HG03457 (cell line): ENCODE results near the gene FNTB.
A peak's percentile ranks its signal among the peaks of the same experiment; 100 is the strongest.
"Not testable (repeated sequence)": the region's sequence is repeated elsewhere in the genome, so short reads cannot be mapped to it uniquely, and the experiment has no call there.

ENCODE experiments used
- ATAC-seq: cut with Tn5 transposase; IDR thresholded peaks from one replicate; pipeline ENCODE4 v1.9.1; 2021; ENCODE audit warnings: moderate number of reproducible peaks; ENCODE audit not compliant: unreplicated experiment

The FNTB gene

DNA sequence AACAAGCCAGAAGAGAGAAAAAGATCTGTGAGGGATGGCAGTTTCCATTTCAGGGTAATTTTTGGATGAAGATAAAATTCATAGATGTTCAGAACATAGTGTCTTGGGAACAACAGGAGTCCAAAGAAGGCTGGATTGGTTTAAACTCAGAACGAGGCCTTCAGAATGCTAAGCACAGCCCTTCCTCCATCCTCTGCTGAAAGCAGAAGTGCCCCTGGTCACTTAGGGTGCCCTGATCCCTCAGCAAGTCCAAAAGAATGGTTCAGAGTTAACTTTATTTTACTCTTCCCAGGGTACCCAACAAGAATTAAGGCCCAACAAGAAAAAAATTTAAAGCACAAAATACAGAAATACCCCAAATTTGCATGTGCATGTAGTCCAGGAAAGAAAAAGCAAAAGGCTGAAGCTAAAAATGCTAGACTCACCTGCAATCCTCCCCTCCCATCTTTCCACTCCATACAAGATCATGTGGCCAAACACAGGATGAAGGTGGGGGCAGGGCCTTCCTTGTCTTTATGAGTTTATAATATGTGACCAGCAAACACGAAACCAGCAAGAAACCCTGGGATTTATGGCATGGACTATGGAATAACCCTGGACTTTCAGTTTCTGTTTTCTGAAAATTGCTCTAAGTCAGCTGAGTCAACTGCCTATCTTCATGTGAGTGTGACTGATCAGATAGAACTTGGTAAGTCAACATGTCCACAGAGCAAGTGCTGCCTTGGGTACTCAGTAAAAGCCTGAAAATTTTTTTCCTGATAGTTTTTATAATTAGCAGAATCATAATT is 94.5 kb downstream of the FNTB start:
- no peak for ATAC-seq

GRCh38 chr14:65082930-65083329 is 96.2 kb downstream of the FNTB start:
- no peak for ATAC-seq

GRCh38 chr14:65084554-65085505 is 98.1 kb downstream of the FNTB start:
- no peak for ATAC-seq

DNA sequence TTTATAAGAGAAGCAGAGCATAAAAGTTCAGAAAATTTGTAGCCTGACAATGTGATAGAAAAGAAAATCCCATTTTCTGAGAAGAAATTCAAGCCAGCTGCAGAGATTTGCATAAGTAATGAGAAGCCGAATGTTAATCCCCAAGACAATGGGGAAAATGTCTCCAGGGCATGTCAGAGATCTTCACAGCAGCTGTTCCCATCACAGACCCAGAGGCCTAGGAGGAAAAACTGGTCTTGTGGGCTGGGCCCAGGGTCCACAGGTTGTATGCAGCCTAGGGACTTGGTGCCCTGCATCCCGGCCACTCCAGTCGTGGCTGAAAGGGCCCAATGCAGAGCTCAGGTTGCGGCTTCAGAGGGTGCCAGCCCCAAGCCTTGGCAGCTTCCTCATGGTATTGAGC is 100.0 kb downstream of the FNTB start:
- ATAC-seq, result not testable (repeated sequence)

DNA sequence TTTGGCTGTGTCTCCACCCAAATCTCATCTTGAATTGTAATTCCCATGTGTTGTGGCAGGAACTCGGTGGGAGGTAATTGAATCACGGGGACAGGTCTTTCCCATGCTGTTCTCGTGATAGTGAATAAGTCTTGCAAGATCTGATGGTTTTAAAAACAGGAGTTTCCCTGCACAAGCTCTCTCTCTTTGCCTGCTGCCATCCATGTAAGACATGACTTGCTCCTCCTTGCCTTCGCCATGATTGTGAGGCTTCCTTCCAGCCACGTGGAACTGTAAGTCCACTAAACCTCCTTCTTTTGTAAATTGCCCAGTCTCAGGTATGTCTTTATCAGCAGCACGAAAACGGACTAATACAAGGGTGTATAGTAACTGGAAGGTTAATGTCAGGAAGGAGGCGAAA is 101.1 kb downstream of the FNTB start:
- ATAC-seq, result not testable (repeated sequence)

- ATAC-seq, result no peak
Observed at GRCh38 chr14:65092349-65092748, 105.7 kb downstream of the FNTB start.

DNA sequence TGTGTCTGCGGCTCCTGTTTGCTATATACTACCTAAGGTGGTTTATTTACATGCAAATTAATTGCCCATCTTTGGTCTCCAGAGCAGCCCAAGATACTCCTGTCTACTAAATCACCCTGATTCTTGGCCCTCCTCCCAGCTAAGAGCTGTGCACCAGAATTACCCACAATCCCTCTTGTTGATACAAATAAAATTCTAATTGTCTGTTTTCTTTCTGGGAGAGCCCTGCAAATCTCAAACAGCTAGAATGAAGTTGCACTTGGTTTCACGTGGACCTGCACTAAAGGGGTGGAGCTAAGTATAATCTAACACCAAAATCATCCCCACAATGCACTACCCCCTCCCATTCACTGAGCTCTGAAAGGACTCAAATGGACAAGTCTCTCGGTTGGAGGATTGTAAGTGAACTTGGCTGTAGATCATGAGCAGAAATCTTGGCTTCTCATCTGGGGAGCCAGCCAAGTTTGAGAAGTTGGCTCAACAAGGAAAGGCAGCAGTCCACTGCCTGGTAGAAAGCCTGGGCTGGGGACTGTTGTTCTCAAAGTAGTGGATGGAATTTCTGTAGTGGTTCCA is 109.0 kb downstream of the FNTB start:
- ATAC-seq, result no peak

DNA sequence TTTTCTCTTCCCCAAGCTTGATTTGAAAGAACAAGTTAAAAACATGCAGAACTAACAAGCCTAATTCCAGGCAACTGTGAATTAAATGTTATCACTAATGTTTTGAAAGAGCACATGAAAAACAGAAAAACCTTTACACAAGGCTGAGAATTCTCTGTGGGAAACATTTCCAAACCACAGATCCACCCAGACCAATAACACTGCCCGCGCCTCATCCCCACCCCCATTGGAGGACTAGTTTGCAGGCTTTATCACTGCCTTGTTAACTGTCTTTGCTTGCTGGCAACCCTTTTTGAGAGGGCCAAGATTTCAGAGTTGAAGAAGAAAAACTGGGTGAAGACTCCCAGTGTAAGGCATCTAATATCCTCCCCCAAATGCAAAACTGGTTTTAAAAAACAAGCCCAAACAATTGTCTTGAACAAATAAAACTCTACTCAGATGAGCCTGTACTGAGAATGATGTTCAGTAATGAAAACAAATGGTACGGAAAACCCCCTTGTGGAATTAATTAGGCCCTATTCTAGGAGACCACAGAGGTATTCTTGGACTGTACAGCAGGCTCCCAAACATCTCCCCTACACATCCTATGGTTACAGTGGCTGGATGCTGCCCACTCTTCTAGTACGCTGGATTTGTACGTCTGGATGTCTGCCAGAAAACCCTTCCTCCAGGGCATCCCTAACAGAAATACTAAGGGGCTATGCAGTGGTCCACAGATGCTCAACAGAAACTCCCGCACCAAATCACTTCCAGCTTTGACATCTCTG is 109.8 kb downstream of the FNTB start:
- no peak for ATAC-seq

DNA sequence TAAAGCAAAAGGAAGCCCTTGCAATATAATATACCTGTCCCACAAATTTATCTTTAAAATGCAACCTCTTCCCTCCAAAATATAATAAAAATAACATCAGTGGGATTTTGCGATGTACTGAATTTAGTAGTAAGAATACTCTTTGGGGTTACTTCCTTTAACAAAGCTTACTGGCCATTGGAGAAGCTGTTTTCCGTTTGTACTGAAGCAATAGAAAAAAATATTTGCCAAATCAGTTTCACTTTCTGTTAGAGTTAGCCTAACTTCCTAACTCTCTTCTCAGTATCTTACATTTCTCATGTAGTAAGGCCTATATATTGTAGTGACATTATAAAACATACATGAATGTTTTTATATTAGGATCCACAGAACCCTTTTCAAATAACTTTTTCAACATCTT is 111.9 kb downstream of the FNTB start:
- no peak for ATAC-seq

GRCh38 chr14:65100922-65101541 is 114.3 kb downstream of the FNTB start:
- ATAC-seq, result no peak

DNA sequence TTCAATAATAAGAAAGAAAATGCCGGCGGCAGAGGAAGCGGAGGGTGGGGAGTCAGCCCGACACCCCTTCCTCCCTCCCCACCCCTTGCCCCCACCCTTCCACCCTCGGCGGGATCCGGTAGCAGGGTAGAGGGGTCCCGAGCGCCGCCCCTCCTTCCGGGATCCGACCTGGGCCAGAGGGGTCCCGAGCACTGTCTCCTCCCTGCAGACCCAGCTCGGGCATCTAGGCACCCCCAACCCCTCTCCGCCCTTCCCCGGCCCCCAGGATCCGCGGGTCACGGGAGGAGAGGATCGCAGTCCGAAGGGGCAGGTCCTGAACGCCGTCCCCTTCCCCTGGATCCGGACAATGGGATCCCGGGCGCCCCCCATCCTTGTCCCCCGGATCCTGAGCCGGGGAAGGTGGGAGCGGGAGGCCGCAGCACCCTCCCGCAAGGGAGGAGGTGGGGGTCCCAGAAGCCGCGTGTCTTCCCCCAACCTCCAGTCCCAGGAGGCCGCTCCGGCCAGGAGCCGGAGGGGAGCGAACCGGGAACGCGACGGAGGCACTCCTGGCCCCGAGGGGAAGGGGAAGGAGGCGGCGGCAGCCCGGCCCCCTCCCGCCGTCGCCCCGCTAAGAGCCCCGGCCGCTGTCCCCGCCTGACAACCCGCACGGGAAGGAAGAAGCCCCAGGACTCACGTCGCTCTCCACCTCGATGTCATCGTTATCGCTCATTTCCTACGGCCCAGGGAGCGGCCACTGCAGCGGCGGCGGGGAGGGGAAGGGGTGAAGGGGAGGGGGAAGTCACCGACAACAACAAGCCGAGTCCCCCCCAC is 115.1 kb downstream of the FNTB start:
- ATAC-seq, result peak; percentile 2

DNA sequence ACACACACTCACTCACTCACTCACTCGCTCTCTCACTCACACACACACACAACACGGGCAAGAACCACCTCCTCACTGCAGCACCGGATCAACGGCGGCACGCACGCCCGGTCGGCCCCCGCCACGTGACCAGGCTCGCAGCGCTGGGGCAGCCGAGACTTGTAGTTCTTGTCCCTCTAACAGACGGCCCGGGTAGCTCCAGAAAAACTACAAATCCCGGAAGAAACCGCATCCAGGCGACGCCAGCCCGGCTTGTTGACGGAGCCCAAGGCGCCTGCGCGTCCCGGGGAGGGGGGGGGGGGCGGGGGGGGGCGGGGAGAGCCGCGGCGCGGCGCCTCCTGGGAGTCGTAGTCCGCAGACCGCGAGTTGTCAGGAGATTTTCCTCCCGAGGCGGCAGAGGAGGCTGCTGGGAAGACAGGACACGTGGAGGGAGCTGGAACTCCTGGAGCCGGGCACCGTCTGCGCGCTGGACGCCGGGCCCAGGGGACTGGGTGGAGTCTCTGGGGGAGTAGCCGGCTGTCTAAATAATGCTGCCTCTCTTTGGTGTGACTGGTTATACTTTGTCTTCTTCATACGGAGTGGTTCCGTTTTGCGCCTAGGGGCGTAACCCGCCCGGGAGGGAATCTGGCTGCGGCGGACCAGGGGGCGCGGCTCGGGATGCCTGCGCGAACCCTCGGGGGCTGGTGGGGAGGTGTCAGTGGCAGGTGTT is 115.9 kb downstream of the FNTB start, which contains the start of gene MAX:
Gene MAX, minus strand, starts transcription at position 77 of the 709 bp plus-strand sequence. CDS start 178 bp downstream, outside the sequence.
- ATAC-seq, result peak; percentile 77

DNA sequence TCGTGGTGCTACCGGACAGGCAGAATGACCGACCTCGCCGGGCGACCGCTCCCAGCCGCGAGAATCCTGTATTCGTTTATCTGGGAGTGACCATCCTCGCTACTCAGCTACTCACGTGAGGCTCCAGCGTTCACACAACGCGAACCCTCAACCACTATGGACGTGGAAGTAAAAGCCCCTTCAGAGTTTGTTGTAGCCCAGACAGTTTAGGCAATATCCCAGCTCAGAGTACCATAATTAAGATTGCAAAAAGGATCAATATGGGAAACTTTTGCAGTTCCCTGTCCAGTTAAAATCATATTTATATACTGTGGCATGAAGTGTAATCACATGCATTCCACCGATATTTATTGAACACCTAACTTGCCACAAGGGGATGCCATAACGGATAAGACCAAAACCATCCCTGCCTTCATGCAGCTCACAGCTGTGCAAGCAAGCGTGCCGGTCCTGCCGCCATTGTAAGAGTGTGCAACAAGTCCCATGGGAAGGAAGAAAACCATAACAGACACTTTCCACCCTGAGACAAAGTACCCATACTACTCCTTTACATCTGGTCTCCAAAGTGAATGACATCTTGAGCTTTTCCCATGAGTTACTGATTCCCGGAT is 116.6 kb downstream of the FNTB start:
- no peak for ATAC-seq

DNA sequence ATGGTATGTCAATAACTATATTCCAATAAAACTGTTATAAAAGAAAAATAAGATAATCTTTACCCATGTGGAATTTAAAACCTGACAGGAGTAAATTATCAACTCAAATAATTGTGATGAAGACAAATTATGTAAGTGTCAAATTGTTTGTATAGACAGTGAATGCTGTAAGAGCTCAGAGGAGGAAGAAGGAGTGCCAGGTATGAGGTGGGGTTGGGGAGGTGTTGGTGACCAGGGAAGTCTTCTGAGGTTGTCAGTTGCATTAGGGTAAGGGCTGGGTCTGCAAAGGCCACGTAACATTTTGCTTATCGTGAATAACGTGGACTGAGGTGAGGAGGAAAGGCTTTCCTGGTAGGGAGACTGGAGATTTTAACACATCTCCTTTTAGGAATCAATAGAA is 118.1 kb downstream of the FNTB start:
- ATAC-seq, result no peak

DNA sequence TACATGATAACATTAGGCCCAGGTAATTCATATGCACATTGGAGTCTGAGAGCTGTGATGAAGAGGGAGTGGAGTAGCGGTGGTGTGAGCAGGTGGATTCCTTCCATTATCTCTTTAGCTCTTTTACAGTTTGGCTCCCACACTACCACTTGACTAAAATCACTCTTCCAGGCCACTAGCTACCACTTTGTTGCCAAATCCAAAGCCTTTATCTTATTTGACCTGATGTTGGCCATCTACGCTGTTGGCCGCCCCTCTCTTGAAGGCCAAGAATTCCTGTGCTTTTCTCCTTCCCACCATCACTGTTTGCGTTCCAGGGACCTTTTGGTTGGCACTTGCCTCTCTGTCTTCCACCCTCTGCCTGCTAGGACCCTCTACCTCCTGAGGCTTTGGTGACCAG is 119.6 kb downstream of the FNTB start:
- no peak for ATAC-seq

DNA sequence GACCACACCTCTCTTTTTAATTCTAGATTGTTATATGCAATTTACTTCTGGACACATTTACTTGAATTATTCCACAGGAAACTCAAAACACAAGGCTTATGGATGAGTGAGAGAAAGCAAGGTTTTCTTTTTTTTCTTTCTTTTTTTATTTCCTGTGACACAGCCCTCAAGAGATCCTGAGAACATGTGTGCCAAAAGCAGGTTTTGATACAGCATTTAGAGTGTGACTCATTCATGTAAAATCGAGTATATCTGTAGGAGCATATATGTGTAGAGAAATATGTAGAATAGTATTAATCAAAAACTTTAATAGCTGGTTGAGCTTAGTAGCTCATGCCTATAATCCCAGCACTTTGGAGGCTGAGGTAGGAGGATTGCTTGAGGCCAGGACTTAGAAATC is 120.0 kb downstream of the FNTB start:
- no peak for ATAC-seq

- no peak for ATAC-seq
Observed at GRCh38 chr14:65107200-65107599, 120.5 kb downstream of the FNTB start.

DNA sequence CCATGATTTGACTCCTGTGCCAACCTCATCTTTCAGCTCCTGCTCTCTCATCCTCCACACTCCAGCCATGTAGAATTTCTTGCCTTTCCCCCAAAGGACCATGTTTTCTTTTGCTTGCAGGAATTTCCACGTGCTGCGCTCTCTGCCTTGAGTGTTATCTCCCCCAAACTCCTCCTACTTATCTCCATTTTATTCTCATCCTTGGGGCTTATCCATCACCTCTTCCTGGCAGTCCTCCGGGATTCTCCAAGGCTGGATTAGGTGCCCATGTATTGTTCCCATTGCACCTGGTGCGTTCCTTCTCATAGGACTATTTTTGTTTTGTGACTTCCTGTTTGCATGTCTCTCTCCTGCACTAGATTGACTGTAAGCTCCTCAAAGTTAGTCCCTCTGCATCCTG is 122.7 kb downstream of the FNTB start:
- no peak for ATAC-seq
